Uterus (tissue), 2 donors: Measurements from ENCODE around the gene C3orf70.

ENCODE experiments used
- CTCF ChIP-seq, 4 experiments: fragments of 200-600 bp in 2 of 4; fragments of 450-650 bp in 2 of 4; sonication (generic) in 2 of 4; IDR thresholded peaks; one replicate each; pipeline ENCODE4 v1.5.1; 2016 to 2019; ENCODE audit warnings: antibody characterized with exemption in 4 of 4, mild to moderate bottlenecking in 2 of 4, moderate library complexity in 1 of 4
- POLR2A ChIP-seq, 2 donors: fragments of 450-650 bp; IDR thresholded peaks; one replicate each; pipeline ENCODE4 v1.6.1; 2016; ENCODE audit warnings: antibody characterized with exemption in 2 of 2, mild to moderate bottlenecking in 1 of 2, moderate library complexity in 1 of 2

DNA sequence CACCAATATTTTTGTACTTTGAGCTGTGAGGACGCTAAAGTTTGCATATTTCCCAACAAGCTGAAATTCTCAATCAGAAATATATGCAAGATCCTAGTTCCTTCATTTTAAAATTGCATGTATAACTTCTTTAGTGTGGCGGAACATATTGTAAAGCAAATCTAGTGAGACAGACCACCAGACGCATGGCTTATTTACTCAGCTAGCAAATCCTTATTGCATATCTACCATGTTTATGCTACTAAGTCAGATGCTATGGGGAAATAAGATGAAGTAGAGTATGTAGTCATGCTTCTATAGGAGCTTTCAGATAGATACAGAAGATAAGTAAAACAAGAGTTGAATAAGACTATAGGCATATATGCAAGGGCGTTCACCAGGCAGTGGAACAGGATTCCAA, 62.0 kb downstream of the C3orf70 start:
- TF ChIP-seq CTCF (IDR thresholded peaks at IDR 0.05): no peak
- TF ChIP-seq POLR2A (IDR thresholded peaks at IDR 0.05): no peak
